Mesendoderm (in vitro differentiated cells): ENCODE measurements around the gene PKP4.

Experiments
- DNase-seq: peaks from one replicate; pipeline ENCODE4 v3.0.0; 2013
- H2AK5ac ChIP-seq: 2 replicates; pipeline ENCODE4 v1.6.1; 2013; ENCODE audit warnings: low read length, inconsistent platforms
- H2BK120ac ChIP-seq: 2 replicates; pipeline ENCODE4 v1.6.1; 2013; ENCODE audit warnings: low read depth, mild to moderate bottlenecking, low read length, moderate library complexity, mixed read lengths
- H2BK15ac ChIP-seq: replicated peaks from 2 replicates; pipeline ENCODE4 v1.6.1; 2013; ENCODE audit warnings: low read depth, mild to moderate bottlenecking, moderate library complexity
- H2BK5ac ChIP-seq: 2 replicates; pipeline ENCODE4 v1.6.1; 2013; ENCODE audit warnings: low read length, inconsistent platforms
- H3K18ac ChIP-seq: 2 replicates; pipeline ENCODE4 v1.6.1; 2013; ENCODE audit warnings: mild to moderate bottlenecking, low read length, mixed read lengths
- H3K23ac ChIP-seq: one replicate; pipeline ENCODE4 v1.6.1; 2013; ENCODE audit warnings: low read length
- H3K27ac ChIP-seq: 2 replicates; pipeline ENCODE4 v1.5.1; 2013; ENCODE audit warnings: low read depth, mild to moderate bottlenecking, inconsistent platforms, low read length, moderate library complexity
- H3K27me3 ChIP-seq: 2 replicates; pipeline ENCODE4 v1.6.1; 2013; ENCODE audit warnings: low read length, control low read depth, mild to moderate bottlenecking, inconsistent platforms; ENCODE audit not compliant: insufficient read depth, poor library complexity
- H3K36me3 ChIP-seq: 2 replicates; pipeline ENCODE4 v1.6.1; 2013; ENCODE audit warnings: low read length, inconsistent platforms; ENCODE audit not compliant: control insufficient read depth, insufficient read depth
- H3K4ac ChIP-seq: one replicate; pipeline ENCODE4 v1.6.1; 2013; ENCODE audit warnings: low read depth, mild to moderate bottlenecking, low read length, moderate library complexity
- H3K4me1 ChIP-seq: 2 replicates; pipeline ENCODE4 v1.6.1; 2013; ENCODE audit warnings: low read depth, low read length, inconsistent platforms; ENCODE audit not compliant: control insufficient read depth
- H3K4me2 ChIP-seq: 2 replicates; pipeline ENCODE4 v1.6.1; 2013; ENCODE audit warnings: low read length
- H3K4me3 ChIP-seq: 2 replicates; pipeline ENCODE4 v1.5.1; 2013; ENCODE audit warnings: mild to moderate bottlenecking, low read length
- H3K56ac ChIP-seq: one replicate; pipeline ENCODE4 v1.6.1; 2013; ENCODE audit warnings: low read length
- H3K79me1 ChIP-seq: 2 replicates; pipeline ENCODE4 v1.6.1; 2013; ENCODE audit warnings: low read length, inconsistent platforms
- H3K79me2 ChIP-seq: 2 replicates; pipeline ENCODE4 v1.6.1; 2013; ENCODE audit warnings: mild to moderate bottlenecking, low read length; ENCODE audit not compliant: control insufficient read depth, insufficient read depth
- H3K9ac ChIP-seq: 2 replicates; pipeline ENCODE4 v1.6.1; 2013; ENCODE audit warnings: low read length, inconsistent platforms
- H4K5ac ChIP-seq: one replicate; pipeline ENCODE4 v1.6.1; 2013; ENCODE audit warnings: low read length
- H4K8ac ChIP-seq: one replicate; pipeline ENCODE4 v1.6.1; 2013; ENCODE audit warnings: low read depth, mild to moderate bottlenecking, control low read depth, low read length, moderate library complexity
- WGBS: extraction: QIAGEN DNeasy Blood & Tissue Kit; methylation state at CpG from one replicate; pipeline ENCODE4 v1.1.7; 2013; ENCODE audit warnings: low lambda C conversion rate, missing lambda C conversion rate; ENCODE audit not compliant: insufficient coverage; ENCODE audit errors: extremely low coverage; 5-methylcytosine and 5-hydroxymethylcytosine counted together

PKP4 gene

DNA sequence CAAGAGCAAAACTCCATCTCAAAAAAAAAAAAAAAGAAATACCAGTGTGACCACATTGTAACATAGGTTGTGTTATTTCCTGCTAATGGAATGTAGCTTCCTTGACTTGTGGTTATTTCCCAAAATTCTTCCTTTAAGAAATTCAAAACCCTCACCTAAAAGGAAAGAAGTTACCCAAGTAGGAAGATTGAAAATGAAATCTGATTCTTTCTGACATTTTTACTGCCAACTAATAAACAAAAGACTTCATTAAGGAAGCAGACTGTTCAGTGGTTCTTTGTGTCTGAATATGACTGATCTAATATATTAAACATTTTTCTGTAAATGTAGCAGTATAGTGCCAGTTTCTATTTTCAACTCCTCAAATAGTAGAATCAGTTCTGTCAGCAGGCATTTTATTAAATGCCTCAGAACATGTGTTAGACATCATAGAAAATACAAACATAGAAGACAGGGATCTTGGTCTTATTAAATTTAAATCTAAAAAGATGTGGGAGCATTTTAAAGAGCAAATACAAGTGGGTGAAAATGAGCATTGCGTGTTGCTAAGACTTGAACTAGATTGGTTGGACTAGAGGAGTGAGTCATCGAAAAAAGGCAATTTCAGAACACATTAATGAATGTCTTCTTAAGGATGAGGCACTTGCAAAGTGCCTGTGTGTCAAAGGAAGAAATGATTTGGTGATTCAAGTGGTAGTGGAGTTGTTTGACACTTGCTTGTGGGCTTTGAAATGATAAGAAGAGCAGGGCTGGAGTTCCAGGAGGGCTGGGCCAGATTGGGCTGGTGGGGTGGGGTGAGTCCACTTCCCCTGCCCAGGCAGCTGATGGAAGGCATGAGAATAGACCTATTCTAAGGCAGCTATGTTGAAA lies 53.4 kb downstream of the PKP4 start:
- Histone ChIP-seq H4K8ac (no peak overlapping the region), H3K79me2 (peaks cover 22% of the 10 kb centered on the region), H3K4me1 (peaks cover 9% of the 10 kb centered on the region), H3K9ac (no peak overlapping the region), H4K5ac (no peak overlapping the region), H3K79me1 (peaks cover 19% of the 10 kb centered on the region), H2BK5ac (no peak overlapping the region), H3K4ac (no peak overlapping the region), H3K27ac (no peak overlapping the region), H3K56ac (no peak overlapping the region), H2AK5ac (no peak overlapping the region), H3K27me3 (no peaks in the 10 kb centered on the region), H3K18ac (no peak overlapping the region), H3K36me3 (no peaks in the 10 kb centered on the region), H2BK120ac (no peak overlapping the region), H3K4me3 (no peak overlapping the region), H2BK15ac (no peak overlapping the region), H3K4me2 (no peak overlapping the region), H3K23ac (no peak overlapping the region)
- no CpG with 5 or more reads among the region's 2 CpGs for WGBS
- no peak for DNase-seq

DNA sequence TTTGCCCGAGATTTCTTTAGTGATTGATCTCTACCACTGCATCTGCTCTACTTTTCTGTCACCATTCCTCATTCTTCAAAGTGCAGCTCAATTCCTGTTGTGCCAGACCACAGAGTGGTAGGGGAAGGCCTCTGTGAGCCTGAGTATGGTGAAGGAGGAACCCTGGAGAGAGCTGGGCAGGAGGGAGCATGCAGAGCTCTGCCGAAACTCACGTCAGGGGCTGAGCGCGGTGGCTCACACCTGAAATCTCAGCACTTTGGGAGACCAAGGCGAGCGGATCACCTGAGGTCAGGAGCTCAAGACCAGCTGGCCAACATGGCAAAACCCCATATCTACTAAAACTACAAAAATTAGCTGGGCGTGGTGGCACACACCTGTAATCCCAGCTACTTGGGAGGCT lies 54.1 kb downstream of the PKP4 start:
- Histone ChIP-seq H2BK120ac (no peak overlapping the region), H3K9ac (no peak overlapping the region), H3K79me2 (peaks cover 22% of the 10 kb centered on the region), H3K4ac (no peak overlapping the region), H4K5ac (no peak overlapping the region), H3K27ac (no peak overlapping the region), H2BK5ac (no peak overlapping the region), H2AK5ac (no peak overlapping the region), H3K4me3 (no peak overlapping the region), H3K4me1 (peaks cover 6% of the 10 kb centered on the region), H3K4me2 (no peak overlapping the region), H3K36me3 (no peaks in the 10 kb centered on the region), H3K27me3 (no peaks in the 10 kb centered on the region), H3K18ac (no peak overlapping the region), H3K23ac (no peak overlapping the region), H2BK15ac (no peak overlapping the region), H4K8ac (no peak overlapping the region), H3K56ac (no peak overlapping the region), H3K79me1 (peaks cover 20% of the 10 kb centered on the region)
- WGBS, result no CpG with 5 or more reads among the region's 8 CpGs
- no peak for DNase-seq

DNA sequence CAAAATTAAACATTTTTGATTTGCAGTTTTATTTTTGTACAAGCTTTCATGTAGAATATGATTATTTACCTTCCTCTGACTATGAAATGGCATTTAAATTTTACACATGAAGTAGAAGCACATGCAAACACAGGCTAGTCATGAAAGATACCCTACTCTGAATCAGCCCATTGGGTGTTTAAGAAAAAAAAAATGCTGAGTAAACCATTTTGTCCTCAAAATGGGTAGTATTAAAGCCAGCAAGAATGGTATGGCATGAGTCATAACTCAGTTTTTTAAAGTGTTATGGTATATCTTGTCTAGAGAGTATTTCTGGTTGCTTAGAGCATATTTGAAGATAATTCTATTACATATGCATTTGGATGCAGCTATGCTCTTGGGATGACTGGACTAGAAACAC lies 55.0 kb downstream of the PKP4 start:
- no peak for DNase-seq
- Histone ChIP-seq H2AK5ac (no peak overlapping the region), H3K36me3 (no peaks in the 10 kb centered on the region), H4K5ac (no peak overlapping the region), H3K56ac (no peak overlapping the region), H3K23ac (no peak overlapping the region), H2BK15ac (no peak overlapping the region), H2BK120ac (no peak overlapping the region), H3K79me2 (peaks cover 20% of the 10 kb centered on the region), H3K4ac (no peak overlapping the region), H4K8ac (no peak overlapping the region), H3K4me1 (peaks cover 6% of the 10 kb centered on the region), H3K4me2 (no peak overlapping the region), H3K4me3 (no peak overlapping the region), H2BK5ac (no peak overlapping the region), H3K27me3 (no peaks in the 10 kb centered on the region), H3K79me1 (peaks cover 20% of the 10 kb centered on the region), H3K9ac (no peak overlapping the region), H3K18ac (no peak overlapping the region), H3K27ac (no peak overlapping the region)

DNA sequence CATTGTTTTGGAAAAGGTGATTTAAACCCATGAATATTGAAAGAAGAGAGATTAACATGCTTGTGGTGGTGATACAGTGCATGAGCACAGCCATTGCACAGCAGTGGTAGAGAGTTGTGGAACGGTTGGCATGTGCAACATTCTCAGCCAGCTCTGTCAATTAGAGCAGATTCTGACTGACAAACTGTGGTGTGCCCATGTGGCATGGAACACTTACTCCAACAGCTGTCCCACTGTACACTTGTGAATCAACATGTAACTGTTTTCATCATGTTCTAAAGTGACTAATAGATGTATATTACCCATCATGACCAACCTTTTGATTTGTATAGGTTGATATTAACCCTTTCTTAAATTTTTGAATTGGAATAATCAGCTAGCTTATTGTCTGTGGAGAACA lies 55.6 kb downstream of the PKP4 start:
- no peak overlapping the region for H3K4me2 ChIP-seq
- no peak overlapping the region for H3K18ac ChIP-seq
- H2BK15ac ChIP-seq, result no peak overlapping the region
- peaks cover 17% of the 10 kb centered on the region for H3K79me2 ChIP-seq
- H2AK5ac ChIP-seq, result no peak overlapping the region
- no peak overlapping the region for H3K56ac ChIP-seq
- no peaks in the 10 kb centered on the region for H3K36me3 ChIP-seq
- no peak overlapping the region for H3K23ac ChIP-seq
- H3K4ac ChIP-seq, result no peak overlapping the region
- no peak overlapping the region for H2BK120ac ChIP-seq
- H3K4me1 ChIP-seq, result peaks cover 2% of the 10 kb centered on the region
- no peak overlapping the region for H3K9ac ChIP-seq
- DNase-seq, result no peak
- no peak overlapping the region for H4K5ac ChIP-seq
- no CpG with 5 or more reads among the region's 1 CpG for WGBS
- no peak overlapping the region for H4K8ac ChIP-seq
- no peak overlapping the region for H3K27ac ChIP-seq
- no peak overlapping the region for H3K4me3 ChIP-seq
- peaks cover 17% of the 10 kb centered on the region for H3K79me1 ChIP-seq
- no peaks in the 10 kb centered on the region for H3K27me3 ChIP-seq
- H2BK5ac ChIP-seq, result no peak overlapping the region

DNA sequence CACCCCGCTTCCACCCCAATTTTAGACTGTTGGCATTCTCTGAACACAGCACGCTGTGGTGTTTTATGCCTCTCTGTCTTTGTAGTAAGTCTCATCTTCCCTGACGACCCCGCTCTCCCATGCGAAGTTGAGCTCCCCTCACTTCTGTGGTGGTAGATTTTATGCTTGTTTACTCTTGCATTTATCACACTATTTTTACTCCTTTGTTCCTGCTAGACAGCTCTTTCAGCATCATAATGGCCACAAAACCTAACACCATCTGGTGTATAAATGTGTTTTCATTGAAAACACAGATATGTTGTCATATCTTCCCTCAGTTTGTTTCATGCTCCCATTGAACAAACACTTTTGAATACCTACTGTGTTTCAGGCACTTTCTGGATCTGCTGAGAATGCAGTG lies 57.1 kb downstream of the PKP4 start:
- Histone ChIP-seq H3K4ac (no peak overlapping the region), H4K8ac (no peak overlapping the region), H3K4me2 (no peak overlapping the region), H3K23ac (no peak overlapping the region), H3K56ac (no peak overlapping the region), H2BK15ac (no peak overlapping the region), H3K27ac (no peak overlapping the region), H3K36me3 (no peaks in the 10 kb centered on the region), H3K9ac (no peak overlapping the region), H3K4me1 (peaks cover 2% of the 10 kb centered on the region), H4K5ac (no peak overlapping the region), H3K4me3 (no peak overlapping the region), H3K18ac (no peak overlapping the region), H3K27me3 (no peaks in the 10 kb centered on the region), H2BK5ac (no peak overlapping the region), H3K79me2 (peaks cover 17% of the 10 kb centered on the region), H3K79me1 (peaks cover 22% of the 10 kb centered on the region), H2BK120ac (no peak overlapping the region), H2AK5ac (no peak overlapping the region)
- WGBS, result no CpG with 5 or more reads among the region's 5 CpGs
- DNase-seq, result no peak

DNA sequence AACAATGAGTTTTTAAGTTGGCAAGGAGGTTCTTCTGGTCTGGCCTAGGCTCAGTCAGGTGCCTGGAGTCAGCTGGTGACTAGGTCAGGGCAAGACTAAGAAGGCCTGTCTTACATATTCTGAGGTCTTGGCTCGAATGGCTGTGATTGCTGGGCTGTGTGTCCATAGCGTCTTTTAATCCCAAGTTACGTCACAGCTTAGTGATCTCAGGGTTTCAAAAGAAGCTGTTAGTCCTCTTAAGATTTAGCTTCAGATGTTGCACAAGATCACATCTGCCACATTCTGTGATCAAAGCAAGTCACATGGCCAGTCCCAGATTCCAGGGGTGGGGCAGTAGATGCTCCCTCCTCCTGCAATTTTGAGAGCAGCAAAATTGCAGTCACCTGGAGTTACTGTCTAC lies 61.3 kb downstream of the PKP4 start:
- no peak overlapping the region for H3K18ac ChIP-seq
- peaks cover 12% of the 10 kb centered on the region for H3K79me2 ChIP-seq
- H3K27ac ChIP-seq, result no peak overlapping the region
- H2BK120ac ChIP-seq, result no peak overlapping the region
- no peak overlapping the region for H2BK15ac ChIP-seq
- no CpG with 5 or more reads among the region's 3 CpGs for WGBS
- no peak overlapping the region for H4K5ac ChIP-seq
- H3K23ac ChIP-seq, result no peak overlapping the region
- H3K4me1 ChIP-seq, result no peaks in the 10 kb centered on the region
- H3K9ac ChIP-seq, result no peak overlapping the region
- H2AK5ac ChIP-seq, result no peak overlapping the region
- H4K8ac ChIP-seq, result no peak overlapping the region
- peaks cover 20% of the 10 kb centered on the region for H3K79me1 ChIP-seq
- no peak overlapping the region for H3K4me2 ChIP-seq
- no peak overlapping the region for H2BK5ac ChIP-seq
- no peak overlapping the region for H3K4me3 ChIP-seq
- no peak overlapping the region for H3K4ac ChIP-seq
- no peak overlapping the region for H3K56ac ChIP-seq
- no peaks in the 10 kb centered on the region for H3K27me3 ChIP-seq
- no peaks in the 10 kb centered on the region for H3K36me3 ChIP-seq
- no peak for DNase-seq
